Activated T-cell treated with anti-CD3 and anti-CD28 coated beads, Interleukin-2, amount 50 U/mL, for 72 hours (primary cell): Measurements from ENCODE around the gene RPL5. TPM values are rescaled to one million over a fixed set of nuclear protein-coding genes. Genes with fewer than 3 reads are reported as not detected.
A peak's percentile ranks its signal among the peaks of the same experiment; 100 is the strongest.

Experiments
- ATAC-seq, 2 donors: fragments of 150-1000 bp; cut with Tn5 transposase; replicated peaks in 1 of 2; 2 replicates each; pipeline ENCODE4 v1.10.0; 2021; ENCODE audit warnings: moderate library complexity in 2 of 2, mild to moderate bottlenecking in 1 of 2
- DNase-seq, 2 donors: peaks; one replicate each; pipeline ENCODE4 v3.0.0; 2021 to 2022; ENCODE audit warnings: mixed read lengths in 1 of 2
- H3K27ac Mint-ChIP-seq: one replicate; pipeline ENCODE4 v1.8.0; 2022; ENCODE audit warnings: mild to moderate bottlenecking, moderate library complexity, mixed read lengths
- H3K27me3 Mint-ChIP-seq: one replicate; pipeline ENCODE4 v1.8.0; 2022; ENCODE audit warnings: low read depth, mixed read lengths
- H3K36me3 Mint-ChIP-seq, 2 donors: one replicate each; pipeline ENCODE4 v1.8.0; 2022; ENCODE audit warnings: mixed read lengths in 2 of 2, mild to moderate bottlenecking in 1 of 2; ENCODE audit not compliant: insufficient read depth in 2 of 2
- H3K4me1 Mint-ChIP-seq: one replicate; pipeline ENCODE4 v1.8.0; 2022; ENCODE audit warnings: low read depth, mixed read lengths
- H3K4me3 Mint-ChIP-seq, 2 donors: one replicate each; pipeline ENCODE4 v1.8.0; 2022; ENCODE audit warnings: mild to moderate bottlenecking in 2 of 2, mixed read lengths in 2 of 2, moderate library complexity in 2 of 2
- H3K9me3 Mint-ChIP-seq, 2 donors: one replicate each; pipeline ENCODE4 v1.8.0; 2022; ENCODE audit warnings: mixed read lengths in 2 of 2
- total RNA-seq, 2 donors: library from RNA; stranded (reverse); gene quantifications; one replicate each; pipeline ENCODE4 v1.2.3, GENCODE V29; 2022

Gene RPL5
- total RNA-seq, 2 donors from 2014 or later, result 1,534 to 1,619 TPM

DNA sequence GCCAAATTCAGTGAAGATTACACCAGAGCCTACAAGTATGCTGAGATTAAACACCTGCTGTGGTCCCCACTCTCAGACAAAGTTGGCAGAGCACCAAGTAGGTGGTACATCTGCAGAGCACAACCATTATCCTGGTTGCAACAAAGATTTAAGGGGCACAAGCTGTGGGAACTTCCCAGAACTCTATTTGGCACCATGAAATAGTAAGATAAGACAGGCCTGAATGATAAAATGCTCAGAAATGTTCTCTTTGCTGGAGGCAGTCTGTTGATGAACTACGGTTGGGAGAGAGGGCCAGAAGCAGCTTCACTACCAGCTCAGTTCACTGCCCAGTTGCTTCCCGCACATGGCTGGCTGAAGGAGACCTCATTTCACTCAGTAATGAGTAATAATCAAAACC, 19.9 kb downstream of the RPL5 start:
- Mint-ChIP-seq H3K9me3 (no peaks in the 10 kb centered on the region), H3K4me1 (peaks cover 20% of the 10 kb centered on the region), H3K27ac (no peak overlapping the region), H3K36me3 (peaks cover 5 to 11% of the 10 kb centered on the region in 2 donors), H3K4me3 (no peak overlapping the region), H3K27me3 (no peaks in the 10 kb centered on the region)
- DNase-seq (no peak), ATAC-seq (no peak)

DNA sequence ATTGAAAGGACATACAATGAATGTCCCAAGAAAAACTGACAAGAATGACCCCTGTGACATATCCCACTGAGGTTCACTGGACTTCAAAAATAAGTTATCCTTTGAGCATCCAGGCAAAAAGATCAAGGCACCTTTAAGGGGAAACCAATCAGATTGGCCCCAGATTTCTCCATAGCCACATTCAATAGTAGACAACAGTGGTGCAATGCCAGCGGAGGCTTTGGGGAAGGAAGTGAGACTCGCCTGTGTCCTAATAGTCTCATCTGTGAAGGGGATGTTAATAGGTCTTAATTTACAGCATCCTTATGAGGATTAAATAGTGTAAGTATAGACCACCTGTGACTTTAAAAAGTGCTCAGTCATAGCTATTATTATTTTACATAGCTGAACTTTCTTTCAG, 21.5 kb downstream of the RPL5 start:
- no peak for DNase-seq
- Mint-ChIP-seq H3K4me1 (peaks cover 20% of the 10 kb centered on the region), H3K4me3 (no peak overlapping the region), H3K36me3 (peaks cover 5 to 11% of the 10 kb centered on the region in 2 donors), H3K9me3 (no peaks in the 10 kb centered on the region), H3K27ac (no peak overlapping the region), H3K27me3 (no peaks in the 10 kb centered on the region)
- ATAC-seq, result no peak

DNA sequence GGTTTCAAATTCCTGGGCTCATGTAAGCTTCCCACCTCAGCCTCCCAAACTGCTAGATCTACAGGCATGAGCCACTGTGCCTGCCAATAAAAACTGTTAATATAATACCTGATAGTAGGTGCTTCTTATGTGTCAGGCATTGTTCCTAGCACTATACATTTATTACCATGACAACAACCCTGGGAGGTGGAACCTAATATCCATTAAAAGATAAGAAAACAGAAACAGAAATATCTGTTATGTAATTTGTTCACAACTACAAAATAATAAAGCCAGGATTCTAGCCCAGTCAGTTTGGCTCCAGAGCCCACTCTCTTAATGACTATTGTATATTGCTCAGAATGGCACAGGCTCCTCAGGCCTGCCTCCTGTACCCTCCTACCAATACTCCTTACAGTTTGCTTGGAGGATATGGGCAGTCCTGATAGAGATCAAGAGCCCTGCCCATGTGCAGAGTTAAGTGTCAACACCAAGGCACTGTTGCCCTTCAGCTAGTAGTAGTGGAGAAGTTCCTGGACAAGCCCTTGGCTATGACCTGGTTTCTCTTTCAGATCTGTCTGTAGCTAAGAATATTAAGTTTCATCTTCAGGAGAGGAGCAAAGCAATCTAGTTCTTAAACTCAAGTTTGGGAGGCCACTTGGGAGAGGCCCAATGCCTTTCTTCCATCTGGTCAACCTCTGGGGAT, 22.4 kb downstream of the RPL5 start:
- peaks cover 28% of the 10 kb centered on the region for H3K4me1 Mint-ChIP-seq
- H3K27me3 Mint-ChIP-seq, result no peaks in the 10 kb centered on the region
- H3K4me3 Mint-ChIP-seq, result no peak overlapping the region
- no peak for ATAC-seq
- peaks cover 5 to 11% of the 10 kb centered on the region in 2 donors for H3K36me3 Mint-ChIP-seq
- no peaks in the 10 kb centered on the region for H3K9me3 Mint-ChIP-seq
- H3K27ac Mint-ChIP-seq, result no peak overlapping the region
- no peak for DNase-seq

DNA sequence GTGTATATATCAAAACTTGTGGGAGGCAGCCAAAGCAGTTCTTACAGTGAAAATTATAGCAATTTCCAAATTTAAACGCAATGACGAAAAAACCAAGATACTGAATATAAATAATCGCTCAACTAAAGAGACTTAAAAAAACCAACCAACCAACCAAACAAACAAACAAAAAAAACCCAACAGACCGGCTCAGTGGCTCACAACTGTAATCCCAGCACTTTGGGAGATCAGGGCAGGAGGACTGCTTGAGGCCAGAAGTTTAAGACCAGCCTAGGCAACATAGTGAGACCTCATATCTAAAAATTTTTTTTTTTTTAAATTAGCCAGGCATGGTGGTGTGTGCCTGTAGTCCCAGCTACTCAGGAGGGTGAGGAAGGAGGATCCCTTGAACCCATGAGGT, 23.4 kb downstream of the RPL5 start:
- H3K27ac Mint-ChIP-seq, result no peak overlapping the region
- H3K27me3 Mint-ChIP-seq, result no peaks in the 10 kb centered on the region
- peaks cover 37% of the 10 kb centered on the region for H3K4me1 Mint-ChIP-seq
- no peaks in the 10 kb centered on the region for H3K9me3 Mint-ChIP-seq
- H3K4me3 Mint-ChIP-seq, result no peak overlapping the region
- H3K36me3 Mint-ChIP-seq, result peaks cover 2 to 8% of the 10 kb centered on the region in 2 donors
- ATAC-seq (no peak), DNase-seq (no peak)

DNA sequence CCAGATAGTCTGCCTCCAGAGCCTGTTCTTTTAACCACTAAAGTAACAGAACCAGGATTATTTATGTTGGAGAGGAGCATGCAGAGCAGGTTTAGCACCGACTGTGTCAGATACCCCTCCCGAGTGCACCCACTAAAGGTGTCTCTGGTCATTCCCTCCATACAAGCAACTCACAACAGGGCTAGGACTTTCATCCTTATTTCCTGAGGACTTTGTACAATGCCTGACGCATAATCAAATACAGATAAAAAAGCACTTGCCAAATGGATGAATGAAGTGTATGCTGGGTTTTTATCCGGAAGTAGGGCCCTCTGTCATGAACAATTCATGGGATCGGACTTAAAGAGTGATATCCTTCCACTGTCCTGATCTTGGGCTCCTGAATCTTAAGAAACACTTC, 26.0 kb downstream of the RPL5 start:
- no peak for ATAC-seq
- no peaks in the 10 kb centered on the region for H3K27me3 Mint-ChIP-seq
- H3K4me1 Mint-ChIP-seq, result peaks cover 28% of the 10 kb centered on the region
- no peaks in the 10 kb centered on the region for H3K9me3 Mint-ChIP-seq
- no peak overlapping the region for H3K4me3 Mint-ChIP-seq
- H3K27ac Mint-ChIP-seq, result no peak overlapping the region
- DNase-seq, result no peak
- H3K36me3 Mint-ChIP-seq, result peaks cover 2 to 8% of the 10 kb centered on the region in 2 donors

DNA sequence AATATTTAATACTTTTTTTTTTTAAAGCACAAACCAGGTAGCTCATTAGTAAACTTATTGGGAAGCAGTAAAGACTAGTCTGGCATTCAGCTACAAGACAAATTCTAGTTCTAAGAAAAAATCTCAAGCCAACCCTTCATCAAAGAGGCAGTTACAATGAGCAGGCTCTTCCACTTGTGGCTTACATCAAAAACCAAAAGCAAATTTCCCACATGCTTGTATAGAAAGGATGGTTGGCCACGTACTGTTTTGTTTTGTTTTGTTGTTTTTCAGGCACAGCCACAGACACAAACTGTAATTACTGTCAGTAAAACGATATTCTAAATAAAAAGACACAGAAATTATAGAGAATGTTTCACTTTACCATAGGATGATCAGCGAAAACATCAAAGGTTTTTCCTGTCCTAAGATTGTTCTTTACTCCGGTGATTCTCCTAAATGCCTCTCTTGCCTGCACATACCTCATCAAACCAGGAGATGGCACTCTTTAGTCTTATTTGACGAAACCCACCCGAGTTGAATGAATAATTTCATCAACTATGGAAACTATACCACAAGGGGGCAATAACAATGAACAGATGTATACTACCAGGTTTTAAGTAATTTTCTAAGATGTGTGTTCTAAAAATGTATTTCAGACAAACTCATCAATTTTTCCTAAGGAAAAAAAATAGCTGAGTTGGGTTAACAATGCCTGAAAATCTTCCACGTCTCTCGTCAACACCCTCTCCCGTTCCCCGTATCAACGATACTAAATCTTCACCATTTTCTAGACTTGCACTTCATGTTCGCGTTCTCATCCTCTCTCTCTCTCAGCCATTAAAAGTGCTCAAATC, 26.9 kb downstream of the RPL5 start:
- Mint-ChIP-seq H3K9me3 (no peaks in the 10 kb centered on the region), H3K27ac (peak overlapping the region; percentile 0), H3K36me3 (peaks cover 2 to 8% of the 10 kb centered on the region in 2 donors), H3K4me1 (peaks cover 27% of the 10 kb centered on the region), H3K4me3 (peak overlapping the region; percentile 72 to 81), H3K27me3 (no peaks in the 10 kb centered on the region)
- DNase-seq (peak; percentile 52 to 58), ATAC-seq (peak; percentile 85 to 88)

DNA sequence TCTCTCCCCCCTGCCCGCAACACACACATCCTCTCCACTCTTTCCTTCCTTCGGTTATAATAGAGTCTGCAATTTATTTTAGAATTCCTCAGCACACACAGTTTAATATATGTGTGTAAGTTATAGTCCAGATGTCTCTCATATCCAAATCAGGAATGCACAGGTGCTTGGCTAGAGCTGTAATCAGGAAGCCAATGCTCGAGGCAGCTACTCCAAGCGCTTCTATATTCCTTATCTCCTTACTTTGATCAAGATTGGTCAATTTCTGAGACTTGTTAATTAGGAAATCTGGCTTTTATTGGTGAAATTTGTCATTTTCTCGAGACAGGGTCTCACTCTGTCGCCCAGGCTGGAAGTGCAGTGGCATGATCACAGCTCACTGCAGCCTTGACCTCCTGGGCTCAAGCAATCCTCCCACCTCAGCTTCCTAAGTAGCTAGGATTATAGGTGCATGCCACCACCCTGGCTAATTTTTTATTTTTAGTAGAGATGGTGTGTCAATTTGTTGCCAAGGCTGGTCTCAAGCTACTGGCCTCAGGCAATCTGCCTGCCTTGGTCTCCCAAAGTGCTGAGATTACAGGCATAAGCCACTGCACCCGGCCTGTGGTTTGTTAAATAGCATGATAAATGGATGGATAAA, 27.7 kb downstream of the RPL5 start:
- Mint-ChIP-seq H3K27ac (peak overlapping the region; percentile 0), H3K4me1 (peaks cover 21% of the 10 kb centered on the region), H3K9me3 (no peaks in the 10 kb centered on the region), H3K36me3 (peaks cover 2 to 7% of the 10 kb centered on the region in 2 donors), H3K27me3 (no peaks in the 10 kb centered on the region), H3K4me3 (peak overlapping the region; percentile 72 to 81)
- ATAC-seq (peak in 1 of 2 donors; percentile 27), DNase-seq (no peak)

DNA sequence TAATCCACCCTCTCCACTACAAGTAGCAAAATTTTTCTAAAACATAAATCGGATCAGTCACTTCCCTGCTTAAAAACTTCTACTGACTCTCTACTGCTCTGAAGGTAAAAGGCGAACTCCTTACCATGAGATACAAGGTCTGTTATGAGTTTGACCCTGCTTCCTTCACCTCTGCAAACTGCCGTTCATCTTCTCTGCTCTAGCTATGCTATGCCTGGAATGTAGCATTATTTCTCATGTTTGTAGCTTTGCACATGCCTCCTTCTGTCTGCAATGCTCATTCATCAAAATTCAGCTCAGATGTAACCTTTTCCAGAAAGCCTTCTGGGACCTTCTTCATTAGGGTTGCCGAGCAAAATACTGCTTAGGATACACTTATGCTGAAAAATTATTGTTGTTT, 30.8 kb downstream of the RPL5 start:
- Mint-ChIP-seq H3K27ac (no peak overlapping the region), H3K27me3 (no peaks in the 10 kb centered on the region), H3K4me1 (peaks cover 17% of the 10 kb centered on the region), H3K9me3 (no peaks in the 10 kb centered on the region), H3K36me3 (no peaks in the 10 kb centered on the region), H3K4me3 (no peak overlapping the region)
- DNase-seq, result no peak
- no peak for ATAC-seq

DNA sequence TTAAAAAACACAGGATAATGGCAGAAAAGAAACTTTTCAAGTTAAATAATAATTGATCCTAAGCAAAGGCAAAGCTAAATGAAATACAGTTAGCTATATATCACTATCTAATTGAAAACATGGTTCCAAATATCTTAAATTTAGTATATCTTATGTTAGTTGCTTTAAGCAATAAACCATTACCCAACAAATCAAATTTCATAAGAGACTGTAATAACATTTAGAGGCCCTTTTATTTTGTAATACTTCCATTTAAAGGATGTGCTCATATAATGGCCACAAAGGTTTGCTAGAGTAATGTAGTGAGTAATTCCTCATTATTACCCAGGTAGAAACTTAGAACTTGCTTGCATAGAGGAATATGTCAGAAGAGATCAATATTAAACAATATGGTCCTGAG, 32.3 kb downstream of the RPL5 start:
- Mint-ChIP-seq H3K4me1 (peaks cover 11% of the 10 kb centered on the region), H3K9me3 (no peaks in the 10 kb centered on the region), H3K27me3 (no peaks in the 10 kb centered on the region), H3K4me3 (no peak overlapping the region), H3K27ac (no peak overlapping the region), H3K36me3 (no peaks in the 10 kb centered on the region)
- DNase-seq, result no peak
- no peak for ATAC-seq

DNA sequence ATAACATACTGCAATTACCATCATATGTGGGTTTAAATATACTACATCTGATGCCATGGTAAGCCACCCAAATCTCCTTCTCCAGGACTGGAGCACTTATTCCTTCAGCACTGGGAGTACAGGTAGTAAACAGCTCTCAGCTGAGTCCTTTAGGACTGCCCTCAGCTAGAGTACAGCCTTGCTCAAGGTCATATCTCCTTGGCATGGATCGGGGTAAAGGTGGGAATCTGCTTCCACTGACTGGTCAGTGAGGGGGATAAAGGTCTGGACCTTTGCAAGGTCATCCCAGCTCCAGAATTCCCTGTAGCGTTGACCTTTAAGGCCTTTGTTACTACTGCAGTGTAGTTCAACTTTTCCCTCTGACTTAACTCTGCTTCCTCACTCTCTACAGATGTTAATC, 38.8 kb downstream of the RPL5 start:
- Mint-ChIP-seq H3K4me1 (peaks cover 7% of the 10 kb centered on the region), H3K4me3 (no peak overlapping the region), H3K27ac (no peak overlapping the region), H3K27me3 (no peaks in the 10 kb centered on the region), H3K9me3 (peaks cover 2% of the 10 kb centered on the region in 2 donors), H3K36me3 (peaks cover 2 to 15% of the 10 kb centered on the region in 2 donors)
- DNase-seq, result no peak
- no peak for ATAC-seq

DNA sequence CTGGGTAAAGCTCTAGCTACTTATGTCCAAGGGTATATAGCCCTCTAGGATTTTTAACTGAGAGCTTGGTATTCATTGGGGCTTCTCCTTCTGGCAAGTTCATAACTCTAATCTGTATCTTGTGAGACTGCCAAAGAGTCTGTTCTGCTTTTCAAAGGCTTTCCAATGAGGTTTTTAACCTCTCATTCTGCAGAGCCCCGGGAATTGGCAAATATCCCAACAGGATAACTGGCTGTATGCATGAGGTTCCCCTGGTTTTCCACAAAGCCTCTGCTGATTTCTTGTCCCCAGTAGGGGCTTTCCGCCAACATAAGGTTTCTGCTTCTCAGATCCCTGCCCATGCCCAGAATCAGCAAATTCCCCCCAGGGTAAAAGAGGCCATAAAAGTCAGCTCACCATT, 40.9 kb downstream of the RPL5 start:
- H3K27me3 Mint-ChIP-seq, result no peaks in the 10 kb centered on the region
- no peak overlapping the region for H3K4me3 Mint-ChIP-seq
- H3K27ac Mint-ChIP-seq, result no peak overlapping the region
- peaks cover 2% of the 10 kb centered on the region in 2 donors for H3K9me3 Mint-ChIP-seq
- H3K36me3 Mint-ChIP-seq, result peaks cover 2 to 16% of the 10 kb centered on the region in 2 donors
- DNase-seq (no peak), ATAC-seq (no peak)
- H3K4me1 Mint-ChIP-seq, result peaks cover 16% of the 10 kb centered on the region

DNA sequence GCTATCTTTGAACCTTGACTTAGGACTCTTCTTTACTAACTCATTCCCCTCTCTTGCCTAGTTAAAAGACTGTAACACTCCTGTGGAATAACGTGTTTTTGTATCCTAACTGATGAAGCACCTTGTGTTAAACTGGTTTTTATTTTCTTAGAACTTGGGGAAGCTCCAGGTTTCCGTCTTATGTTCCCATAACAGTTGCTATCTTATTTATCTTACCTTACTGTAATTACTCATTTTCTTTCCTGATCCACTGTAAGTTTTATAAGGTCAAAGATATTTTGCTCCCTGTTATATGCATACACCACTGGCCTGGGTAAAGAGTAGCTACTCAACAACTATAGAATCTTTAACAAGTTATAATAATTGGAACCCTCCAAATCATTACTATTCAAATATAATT, 43.1 kb downstream of the RPL5 start:
- H3K27ac Mint-ChIP-seq, result no peak overlapping the region
- ATAC-seq, result no peak
- DNase-seq, result no peak
- no peaks in the 10 kb centered on the region for H3K27me3 Mint-ChIP-seq
- H3K4me3 Mint-ChIP-seq, result no peak overlapping the region
- H3K36me3 Mint-ChIP-seq, result peaks cover 2 to 16% of the 10 kb centered on the region in 2 donors
- H3K9me3 Mint-ChIP-seq, result peaks cover 2% of the 10 kb centered on the region in 2 donors
- peaks cover 21% of the 10 kb centered on the region for H3K4me1 Mint-ChIP-seq

DNA sequence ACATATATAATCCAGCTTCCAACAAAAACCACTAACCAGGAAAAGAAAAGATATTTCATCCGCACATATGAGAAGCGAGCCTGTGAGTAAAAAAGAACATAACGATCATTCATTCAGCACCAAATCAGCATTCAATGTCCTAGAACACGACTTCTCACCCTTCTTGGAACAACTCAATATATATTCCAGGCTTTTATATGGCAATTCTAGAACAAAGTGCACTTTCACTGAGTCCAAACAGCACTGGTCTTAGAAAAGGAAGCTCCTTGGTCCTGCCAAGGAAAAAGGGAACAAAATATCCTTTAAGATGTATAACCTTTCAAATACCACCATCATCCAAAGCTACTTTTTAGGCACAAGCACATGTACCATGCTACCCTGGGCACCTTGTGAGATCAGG, 44.5 kb downstream of the RPL5 start:
- no peak for DNase-seq
- Mint-ChIP-seq H3K27me3 (no peaks in the 10 kb centered on the region), H3K4me3 (no peak overlapping the region), H3K9me3 (peaks cover 2% of the 10 kb centered on the region in 2 donors), H3K27ac (no peak overlapping the region), H3K36me3 (peaks cover 2 to 19% of the 10 kb centered on the region in 2 donors), H3K4me1 (peaks cover 14% of the 10 kb centered on the region)
- ATAC-seq, result no peak
